Measurements from ENCODE around the gene AGPAT4.

Gene AGPAT4

GRCh38 chr6:161274898-161275297 lies 1.0 kb upstream of the AGPAT4 start:
- H3K36me3 ChIP-seq (replicated peaks; ENCODE audit: insufficient read depth, low read length) = no peaks in the 10 kb centered on the region
- H3K4me3 ChIP-seq (ENCODE audit: low read length) = no peak overlapping the region
- no peak for DNase-seq
- H3K9me2 ChIP-seq (replicated peaks; ENCODE audit: insufficient read depth, low read length) = no peaks in the 10 kb centered on the region
- H3K9ac ChIP-seq (ENCODE audit: low read length) = no peak overlapping the region
- no peaks in the 10 kb centered on the region for H3K9me3 ChIP-seq (replicated peaks; ENCODE audit: insufficient read depth, low read length)
- H2AFZ ChIP-seq (ENCODE audit: low read length) = no peak overlapping the region
- TF ChIP-seq, protein P1, sequence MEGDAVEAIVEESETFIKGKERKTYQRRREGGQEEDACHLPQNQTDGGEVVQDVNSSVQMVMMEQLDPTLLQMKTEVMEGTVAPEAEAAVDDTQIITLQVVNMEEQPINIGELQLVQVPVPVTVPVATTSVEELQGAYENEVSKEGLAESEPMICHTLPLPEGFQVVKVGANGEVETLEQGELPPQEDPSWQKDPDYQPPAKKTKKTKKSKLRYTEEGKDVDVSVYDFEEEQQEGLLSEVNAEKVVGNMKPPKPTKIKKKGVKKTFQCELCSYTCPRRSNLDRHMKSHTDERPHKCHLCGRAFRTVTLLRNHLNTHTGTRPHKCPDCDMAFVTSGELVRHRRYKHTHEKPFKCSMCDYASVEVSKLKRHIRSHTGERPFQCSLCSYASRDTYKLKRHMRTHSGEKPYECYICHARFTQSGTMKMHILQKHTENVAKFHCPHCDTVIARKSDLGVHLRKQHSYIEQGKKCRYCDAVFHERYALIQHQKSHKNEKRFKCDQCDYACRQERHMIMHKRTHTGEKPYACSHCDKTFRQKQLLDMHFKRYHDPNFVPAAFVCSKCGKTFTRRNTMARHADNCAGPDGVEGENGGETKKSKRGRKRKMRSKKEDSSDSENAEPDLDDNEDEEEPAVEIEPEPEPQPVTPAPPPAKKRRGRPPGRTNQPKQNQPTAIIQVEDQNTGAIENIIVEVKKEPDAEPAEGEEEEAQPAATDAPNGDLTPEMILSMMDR (IDR thresholded peaks at IDR 0.05; ENCODE audit: low read length) = no peak
- H4K20me1 ChIP-seq (ENCODE audit: insufficient read depth, low read length) = no peaks in the 10 kb centered on the region
- no peaks in the 10 kb centered on the region for H3K27me3 ChIP-seq (replicated peaks; ENCODE audit: insufficient read depth, low read length)
- no peaks in the 10 kb centered on the region for H3K79me2 ChIP-seq (ENCODE audit: low read length)
- no peak overlapping the region for H3K4me2 ChIP-seq (ENCODE audit: low read depth, low read length)
- no peak overlapping the region for H3K27ac ChIP-seq (ENCODE audit: low read length)
- H3F3A ChIP-seq (ENCODE audit: insufficient read depth, low read length) = no peaks in the 10 kb centered on the region
- no peaks in the 10 kb centered on the region for H3K4me1 ChIP-seq (ENCODE audit: low read length)

- H4K20me1 ChIP-seq (ENCODE audit: insufficient read depth, low read length) = no peaks in the 10 kb centered on the region
- H3K27ac ChIP-seq (ENCODE audit: low read length) = no peak overlapping the region
- no peaks in the 10 kb centered on the region for H3K4me1 ChIP-seq (ENCODE audit: low read length)
- peak overlapping the region; percentile 45; the same call in 1 of the 2 replicates for H3K4me2 ChIP-seq (ENCODE audit: low read depth, low read length)
- H3K9ac ChIP-seq (ENCODE audit: low read length) = no peak overlapping the region
- no peaks in the 10 kb centered on the region for H3K79me2 ChIP-seq (ENCODE audit: low read length)
- peak overlapping the region; percentile 53; the same call in 1 of the 2 replicates for H3K4me3 ChIP-seq (ENCODE audit: low read length)
- no peak for TF ChIP-seq EZH2phosphoT487 (IDR thresholded peaks at IDR 0.05; ENCODE audit: low read length)
- no peak for TF ChIP-seq EZH2 (optimal IDR thresholded peaks at IDR 0.05; ENCODE audit: low read depth, low read length)
- TF ChIP-seq, protein P1 (IDR thresholded peaks at IDR 0.05; ENCODE audit: low read length) = no peak
- no peak for DNase-seq
- H3F3A ChIP-seq (ENCODE audit: insufficient read depth, low read length) = no peaks in the 10 kb centered on the region
- no peaks in the 10 kb centered on the region for H3K9me2 ChIP-seq (replicated peaks; ENCODE audit: insufficient read depth, low read length)
- H2AFZ ChIP-seq (ENCODE audit: low read length) = peak overlapping the region; percentile 63; the same call in 1 of the 2 replicates
- H3K36me3 ChIP-seq (replicated peaks; ENCODE audit: insufficient read depth, low read length) = no peaks in the 10 kb centered on the region
- H3K27me3 ChIP-seq (replicated peaks; ENCODE audit: insufficient read depth, low read length) = no peaks in the 10 kb centered on the region
- no peaks in the 10 kb centered on the region for H3K9me3 ChIP-seq (replicated peaks; ENCODE audit: insufficient read depth, low read length)
Observed at GRCh38 chr6:161274488-161274858, 612 bp upstream of the AGPAT4 start.

DNA sequence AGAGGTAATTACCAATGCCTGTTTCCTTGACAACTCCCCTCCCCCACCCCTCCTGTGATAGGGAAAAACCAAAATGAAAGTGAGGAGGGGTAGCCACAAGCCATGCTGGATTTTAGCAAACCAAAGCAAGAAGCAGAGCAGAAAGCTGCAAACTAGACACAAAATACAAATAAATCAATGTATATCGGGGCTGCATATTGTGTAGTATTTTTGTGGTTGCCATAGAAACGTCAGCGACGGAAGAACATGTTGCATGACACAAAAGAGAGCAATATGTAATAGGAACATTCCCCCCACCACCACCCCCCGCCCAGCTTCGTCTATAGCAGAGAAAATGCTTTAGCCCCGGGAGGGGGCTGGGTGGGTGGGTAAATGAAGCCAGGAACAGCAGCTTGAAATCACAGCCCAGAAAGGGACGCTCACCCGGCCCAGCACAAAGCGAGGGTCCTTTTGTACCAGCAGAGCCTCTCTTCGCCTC lies 548 bp downstream of the AGPAT4 start:
- H3K9ac ChIP-seq (ENCODE audit: low read length) = no peak overlapping the region; the same call in 1 of the 2 replicates

More for the DNA sequence above, 548 bp downstream of the AGPAT4 start:
- Histone ChIP-seq H3K4me1 (ENCODE audit: low read length) (no peaks in the 10 kb centered on the region), H3K9me2 (replicated peaks; ENCODE audit: insufficient read depth, low read length) (no peaks in the 10 kb centered on the region), H3F3A (ENCODE audit: insufficient read depth, low read length) (no peaks in the 10 kb centered on the region), H3K9me3 (replicated peaks; ENCODE audit: insufficient read depth, low read length) (no peaks in the 10 kb centered on the region), H3K4me3 (ENCODE audit: low read length) (peak overlapping the region; percentile 12; the same call in 1 of the 2 replicates), H3K4me2 (ENCODE audit: low read depth, low read length) (peak overlapping the region; percentile 34), H3K27me3 (replicated peaks; ENCODE audit: insufficient read depth, low read length) (no peaks in the 10 kb centered on the region), H2AFZ (ENCODE audit: low read length) (no peak overlapping the region), H3K36me3 (replicated peaks; ENCODE audit: insufficient read depth, low read length) (no peaks in the 10 kb centered on the region), H3K27ac (ENCODE audit: low read length) (no peak overlapping the region), H3K79me2 (ENCODE audit: low read length) (no peaks in the 10 kb centered on the region), H4K20me1 (ENCODE audit: insufficient read depth, low read length) (no peaks in the 10 kb centered on the region)
- no peak for DNase-seq
- TF ChIP-seq, protein P1 (IDR thresholded peaks at IDR 0.05; ENCODE audit: low read length) = no peak
